Measurements from ENCODE around the gene HIP1. TPM values are rescaled to one million over a fixed set of nuclear protein-coding genes. Genes with fewer than 3 reads are reported as not detected.

The HIP1 gene
- total RNA-seq, 2 experiments from 2014 or later = 5.2 to 5.6 TPM

DNA sequence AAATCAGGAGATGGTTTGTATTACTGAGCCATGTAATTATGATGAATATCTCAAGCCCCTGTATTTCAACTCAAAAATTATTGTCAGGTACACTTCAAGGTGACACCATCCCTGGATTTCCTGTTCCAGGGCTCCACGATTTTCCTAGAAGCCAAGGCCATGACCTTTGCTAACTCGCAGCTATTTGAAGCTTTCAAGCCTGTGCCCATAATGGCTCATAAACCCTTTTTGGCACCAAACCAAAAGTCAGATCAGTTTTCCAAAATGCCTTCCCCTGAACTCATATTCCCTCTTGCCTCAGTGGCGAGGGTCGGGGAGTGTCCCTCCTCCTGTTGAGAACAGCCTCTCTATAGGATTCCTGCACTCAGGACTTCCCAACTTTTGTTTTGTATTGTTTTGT, 70.8 kb downstream of the HIP1 start:
- no peak for ATAC-seq
- TF ChIP-seq, protein P1, sequence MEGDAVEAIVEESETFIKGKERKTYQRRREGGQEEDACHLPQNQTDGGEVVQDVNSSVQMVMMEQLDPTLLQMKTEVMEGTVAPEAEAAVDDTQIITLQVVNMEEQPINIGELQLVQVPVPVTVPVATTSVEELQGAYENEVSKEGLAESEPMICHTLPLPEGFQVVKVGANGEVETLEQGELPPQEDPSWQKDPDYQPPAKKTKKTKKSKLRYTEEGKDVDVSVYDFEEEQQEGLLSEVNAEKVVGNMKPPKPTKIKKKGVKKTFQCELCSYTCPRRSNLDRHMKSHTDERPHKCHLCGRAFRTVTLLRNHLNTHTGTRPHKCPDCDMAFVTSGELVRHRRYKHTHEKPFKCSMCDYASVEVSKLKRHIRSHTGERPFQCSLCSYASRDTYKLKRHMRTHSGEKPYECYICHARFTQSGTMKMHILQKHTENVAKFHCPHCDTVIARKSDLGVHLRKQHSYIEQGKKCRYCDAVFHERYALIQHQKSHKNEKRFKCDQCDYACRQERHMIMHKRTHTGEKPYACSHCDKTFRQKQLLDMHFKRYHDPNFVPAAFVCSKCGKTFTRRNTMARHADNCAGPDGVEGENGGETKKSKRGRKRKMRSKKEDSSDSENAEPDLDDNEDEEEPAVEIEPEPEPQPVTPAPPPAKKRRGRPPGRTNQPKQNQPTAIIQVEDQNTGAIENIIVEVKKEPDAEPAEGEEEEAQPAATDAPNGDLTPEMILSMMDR (IDR thresholded peaks at IDR 0.05) = no peak
- intact Hi-C loops (cut with micrococcal nuclease) = no loop called here
- Mint-ChIP-seq H3K27ac (no peak overlapping the region), H3K4me1 (ENCODE audit: low read depth) (no peaks in the 10 kb centered on the region), H3K9me3 (no peaks in the 10 kb centered on the region), H3K4me3 (no peak overlapping the region), H3K36me3 (ENCODE audit: low read depth) (no peaks in the 10 kb centered on the region), H3K27me3 (no peaks in the 10 kb centered on the region)
- ChIA-PET POLR2A (no interaction called here), CTCF (no interaction called here)
- no peak for DNase-seq

DNA sequence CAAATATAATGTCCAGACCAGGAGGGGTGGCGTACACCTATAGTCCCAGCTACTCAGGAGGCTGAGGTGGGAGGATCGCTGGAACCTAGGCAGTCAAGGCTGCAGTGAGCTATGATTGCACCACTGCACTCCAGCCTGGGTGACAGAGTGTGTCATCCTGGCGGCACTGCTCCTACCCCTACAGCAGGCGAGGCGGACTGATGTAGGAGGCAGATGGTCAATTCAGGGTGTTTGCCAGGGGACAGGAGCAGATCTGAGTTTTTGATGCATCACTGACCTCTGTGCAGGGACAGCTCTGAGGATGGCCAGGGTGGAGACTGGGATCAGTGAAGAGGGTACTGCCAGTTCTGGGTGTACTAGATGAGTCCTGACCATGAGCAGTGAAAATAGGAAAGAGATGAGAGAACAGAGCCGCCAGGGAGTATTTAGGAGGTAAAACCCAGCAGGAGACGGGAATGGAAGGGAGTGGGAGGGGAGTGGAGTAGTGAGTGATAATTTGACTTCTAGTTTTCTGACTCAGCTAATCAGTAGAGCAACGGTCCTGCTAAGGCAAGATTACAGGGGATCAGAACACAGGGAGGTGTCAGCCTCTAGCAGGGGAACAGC, 75.3 kb downstream of the HIP1 start:
- intact Hi-C loops (cut with micrococcal nuclease) = no loop called here
- DNase-seq = no peak
- TF ChIP-seq, protein P1 (IDR thresholded peaks at IDR 0.05) = no peak
- H3K27ac Mint-ChIP-seq = no peak overlapping the region
- H3K9me3 Mint-ChIP-seq = no peaks in the 10 kb centered on the region
- ChIA-PET CTCF (no interaction called here), POLR2A (no interaction called here)
- no peaks in the 10 kb centered on the region for H3K36me3 Mint-ChIP-seq (ENCODE audit: low read depth)
- H3K4me1 Mint-ChIP-seq (ENCODE audit: low read depth) = no peaks in the 10 kb centered on the region
- no peak for ATAC-seq
- no peaks in the 10 kb centered on the region for H3K27me3 Mint-ChIP-seq
- no peak overlapping the region for H3K4me3 Mint-ChIP-seq

DNA sequence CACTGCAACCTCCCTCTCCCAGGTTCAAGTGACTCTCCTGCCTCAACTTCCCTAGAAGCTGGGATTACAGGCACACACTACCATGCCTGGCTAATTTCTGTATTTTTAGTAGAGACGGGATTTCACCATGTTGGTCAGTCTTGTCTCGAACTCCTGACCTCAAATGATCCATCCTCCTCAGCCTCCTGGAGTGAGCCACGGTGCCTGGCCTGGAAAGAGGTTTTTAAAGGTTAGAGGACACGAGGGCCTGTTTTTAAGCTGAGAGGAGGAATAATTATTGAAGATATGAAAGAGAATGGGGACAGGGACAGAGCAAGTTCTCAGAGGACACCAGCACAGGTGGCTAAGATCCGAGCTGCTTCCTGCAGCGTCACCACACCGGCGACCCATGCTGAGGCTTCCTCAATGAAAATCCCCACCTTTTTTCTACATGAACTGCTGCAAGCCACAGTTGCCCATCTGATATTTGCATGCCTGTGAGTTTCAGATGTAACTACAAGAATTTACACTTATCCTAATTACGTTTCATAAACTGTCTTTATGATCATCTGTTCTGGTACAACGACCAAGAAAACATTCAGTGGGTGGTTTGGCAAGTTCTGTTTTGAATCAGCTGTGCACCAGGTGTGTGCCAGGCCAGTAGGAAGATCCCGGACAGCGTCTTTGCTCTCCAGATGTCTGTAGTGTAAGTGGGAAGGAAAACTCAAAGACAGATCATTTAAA, 76.0 kb downstream of the HIP1 start:
- Mint-ChIP-seq H3K9me3 (no peaks in the 10 kb centered on the region), H3K27ac (no peak overlapping the region), H3K36me3 (ENCODE audit: low read depth) (no peaks in the 10 kb centered on the region), H3K4me1 (ENCODE audit: low read depth) (no peaks in the 10 kb centered on the region), H3K4me3 (no peak overlapping the region), H3K27me3 (no peaks in the 10 kb centered on the region)
- ChIA-PET CTCF (no interaction called here), POLR2A (no interaction called here)
- intact Hi-C loops (cut with micrococcal nuclease) = no loop called here
- DNase-seq (no peak), ATAC-seq (no peak)
- TF ChIP-seq, protein P1 (IDR thresholded peaks at IDR 0.05) = no peak

GRCh38 chr7:75660566-75661215, 78.0 kb downstream of the HIP1 start:
- intact Hi-C loops (cut with micrococcal nuclease) = no loop called here
- CTCF ChIA-PET = no interaction called here
- no peaks in the 10 kb centered on the region for H3K36me3 Mint-ChIP-seq (ENCODE audit: low read depth)
- no peak overlapping the region for H3K27ac Mint-ChIP-seq
- TF ChIP-seq, protein P1 (IDR thresholded peaks at IDR 0.05) = no peak
- DNase-seq (no peak), ATAC-seq (no peak)
- POLR2A ChIA-PET = interaction anchor here (0.7 kb wide), 1 partner anchor 311 kb away, joined by 4 read pairs; no protein-coding TSS in a partner anchor
- H3K9me3 Mint-ChIP-seq = no peaks in the 10 kb centered on the region
- H3K4me1 Mint-ChIP-seq (ENCODE audit: low read depth) = no peaks in the 10 kb centered on the region
- no peak overlapping the region for H3K4me3 Mint-ChIP-seq
- H3K27me3 Mint-ChIP-seq = no peaks in the 10 kb centered on the region

DNA sequence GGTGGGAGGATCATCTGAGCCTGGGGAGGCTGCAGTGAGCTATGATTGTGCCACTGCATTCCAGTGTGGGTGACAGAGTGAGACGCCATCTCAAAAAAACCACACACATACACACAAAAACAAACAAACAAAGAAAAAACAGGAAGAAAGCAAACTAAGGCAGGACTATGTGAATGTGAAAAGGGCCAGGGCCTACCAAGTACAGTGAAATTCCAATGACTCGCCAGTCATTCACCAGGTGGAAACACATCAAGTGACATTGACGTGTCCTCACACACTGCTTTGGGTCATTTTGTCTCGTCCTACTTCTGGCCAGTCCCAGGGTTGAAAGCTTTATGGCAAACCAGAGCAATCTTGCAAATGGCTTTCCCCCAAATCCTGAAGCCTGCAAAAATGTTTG, 79.9 kb downstream of the HIP1 start:
- no peak for DNase-seq
- no peak for ATAC-seq
- TF ChIP-seq, protein P1 (IDR thresholded peaks at IDR 0.05) = no peak
- Mint-ChIP-seq H3K4me1 (ENCODE audit: low read depth) (no peaks in the 10 kb centered on the region), H3K27ac (no peak overlapping the region), H3K27me3 (no peaks in the 10 kb centered on the region), H3K9me3 (no peaks in the 10 kb centered on the region), H3K36me3 (ENCODE audit: low read depth) (no peaks in the 10 kb centered on the region), H3K4me3 (no peak overlapping the region)
- CTCF ChIA-PET = no interaction called here
- intact Hi-C loops (cut with micrococcal nuclease) = no loop called here
- POLR2A ChIA-PET = no interaction called here

Measured in activated CD8-positive, alpha-beta T cell treated with anti-CD3 and anti-CD28 coated beads for 36 hours (primary cell).